RWPE1 (cell line): ENCODE results near the gene VSX2.

Experiments
- CTCF ChIA-PET: fragments of 350-600 bp; sonication (Branson Sonifier 250); formaldehyde crosslinking; extraction: SDS; loops from one replicate; lab custom pipeline; 2021; lab: Yijun Ruan, JAX
- POLR2A ChIA-PET: fragments of 400-600 bp; formaldehyde crosslinking; extraction: SDS; loops from one replicate; lab custom pipeline; 2020; ENCODE audit warnings: antibody characterized with exemption; ENCODE audit not compliant: low non-redundant PET; lab: Yijun Ruan, JAX
- DNase-seq: peaks from one replicate; pipeline ENCODE4 v3.0.0; 2012; ENCODE audit warnings: low spot score
- H3K27ac ChIP-seq: fragments of 450-650 bp; 2 replicates; pipeline ENCODE4 v1.5.1; 2017
- CTCF ChIP-seq: fragments of 450-650 bp; conservative IDR thresholded peaks from 2 replicates; pipeline ENCODE4 v1.5.1; 2017; ENCODE audit warnings: low read depth, mild to moderate bottlenecking

Gene VSX2

GRCh38 chr14:74255281-74255680, 16.0 kb downstream of the VSX2 start:
- TF ChIP-seq CTCF, result no peak
- CTCF ChIA-PET, result interaction anchor here (0.7 kb wide), 1 partner anchor 80 kb away, joined by 3 read pairs; no protein-coding TSS in a partner anchor
- H3K27ac ChIP-seq, result no peak overlapping the region
- POLR2A ChIA-PET, result no interaction called here
- no peak for DNase-seq

- H3K27ac ChIP-seq, result no peak overlapping the region
- peak; percentile 67 for DNase-seq
- peak; percentile 97 for TF ChIP-seq CTCF
- ChIA-PET POLR2A (no interaction called here), CTCF (interaction anchor here (0.5 to 1.3 kb wide), 24 partner anchors 10 to 393 kb away, joined by 3 to 14 read pairs (median 3); no protein-coding TSS in a partner anchor)
Measured at GRCh38 chr14:74257078-74257940, 18.1 kb downstream of the VSX2 start.

- ChIA-PET CTCF (interaction anchor here (0.5 to 1.5 kb wide), 5 partner anchors 23 to 154 kb away, joined by 3 to 6 read pairs (median 4); no protein-coding TSS in a partner anchor), POLR2A (no interaction called here)
- TF ChIP-seq CTCF, result no peak
- no peak for DNase-seq
- H3K27ac ChIP-seq, result no peak overlapping the region
Measured at GRCh38 chr14:74257941-74258763, 18.9 kb downstream of the VSX2 start.

- TF ChIP-seq CTCF, result no peak
- DNase-seq, result no peak
- no peak overlapping the region for H3K27ac ChIP-seq
- ChIA-PET POLR2A (no interaction called here), CTCF (interaction anchor here (1.5 kb wide), 1 partner anchor 36 kb away, joined by 5 read pairs; no protein-coding TSS in a partner anchor)
Measured at GRCh38 chr14:74258764-74259035, 19.5 kb downstream of the VSX2 start.

- H3K27ac ChIP-seq, result no peak overlapping the region
- ChIA-PET CTCF (interaction anchor here (0.7 to 1.5 kb wide), 2 partner anchors 35 to 154 kb away, joined by 3 to 5 read pairs; no protein-coding TSS in a partner anchor), POLR2A (no interaction called here)
- no peak for TF ChIP-seq CTCF
- no peak for DNase-seq
Measured at GRCh38 chr14:74259513-74259912, 20.3 kb downstream of the VSX2 start.

GRCh38 chr14:74260525-74261233, 21.4 kb downstream of the VSX2 start:
- POLR2A ChIA-PET, result no interaction called here
- CTCF ChIA-PET, result no interaction called here
- no peak overlapping the region for H3K27ac ChIP-seq
- DNase-seq, result no peak
- no peak for TF ChIP-seq CTCF
